Prostate gland (tissue), 2 donors: ENCODE data around the gene CAMKK1. TPM values are rescaled to one million over a fixed set of nuclear protein-coding genes. Genes with fewer than 3 reads are reported as not detected.

Experiments
- DNase-seq: peaks from one replicate; pipeline ENCODE4 v3.0.0-alpha.2; 2019; ENCODE audit warnings: low spot score
- H3K27ac ChIP-seq, 2 donors: fragments of 200-600 bp; sonication (generic); 2 replicates each; pipeline ENCODE4 v1.5.1; 2017 to 2019
- H3K27me3 ChIP-seq: fragments of 200-600 bp; sonication (generic); replicated peaks from 2 replicates; pipeline ENCODE4 v1.5.1; 2019; ENCODE audit not compliant: insufficient read depth
- H3K36me3 ChIP-seq, 2 donors: fragments of 200-600 bp; sonication (generic); 1 replicate in 1 of 2; 2 replicates in 1 of 2; pipeline versions ENCODE4 v1.5.1 to v1.8.1; 2017 to 2019
- H3K4me1 ChIP-seq: fragments of 200-600 bp; sonication (generic); replicated peaks from 2 replicates; pipeline ENCODE4 v1.5.1; 2019
- H3K4me3 ChIP-seq, 2 donors: fragments of 200-600 bp; sonication (generic); 2 replicates each; pipeline ENCODE4 v1.5.1; 2017 to 2019
- H3K9me3 ChIP-seq: fragments of 200-600 bp; sonication (generic); 2 replicates; pipeline ENCODE4 v1.5.1; 2017
- POLR2A ChIP-seq: fragments of 450-650 bp; IDR thresholded peaks from one replicate; pipeline ENCODE4 v1.6.1; 2016; ENCODE audit warnings: antibody characterized with exemption, mild to moderate bottlenecking
- POLR2AphosphoS5 ChIP-seq: sonication (generic); formaldehyde crosslinking; IDR thresholded peaks from one replicate; pipeline ENCODE4 v1.6.1; 2017; ENCODE audit warnings: antibody characterized with exemption
- WGBS: methylation state at CpG from one replicate; pipeline ENCODE4 v1.1.5; 2018; 5-methylcytosine and 5-hydroxymethylcytosine counted together
- intact Hi-C: fragments of 100-400 bp; cut with DNase I; formaldehyde crosslinking; loops from one replicate; pipeline ENCODE4 v1.14.2; 2022
- total RNA-seq, 2 donors: library from RNA; depleted of rRNA; stranded (reverse); fragments of >200 nt; gene quantifications; one replicate each; pipeline ENCODE4 v1.1.0, GENCODE V29; 2016
- TF ChIP-seq, protein P1 (sequence below), 4 experiments: fragments of 200-600 bp in 2 of 4; fragments of 450-650 bp in 2 of 4; sonication (generic) in 2 of 4; IDR thresholded peaks; 1 replicate in 3 of 4; 2 replicates in 1 of 4; pipeline ENCODE4 v1.5.1; 2016 to 2019; ENCODE audit warnings: antibody characterized with exemption in 4 of 4, mild to moderate bottlenecking in 2 of 4, moderate library complexity in 2 of 4

The CAMKK1 gene
- total RNA-seq, 2 donors from 2014 or later = 2.0 to 12.8 TPM

DNA sequence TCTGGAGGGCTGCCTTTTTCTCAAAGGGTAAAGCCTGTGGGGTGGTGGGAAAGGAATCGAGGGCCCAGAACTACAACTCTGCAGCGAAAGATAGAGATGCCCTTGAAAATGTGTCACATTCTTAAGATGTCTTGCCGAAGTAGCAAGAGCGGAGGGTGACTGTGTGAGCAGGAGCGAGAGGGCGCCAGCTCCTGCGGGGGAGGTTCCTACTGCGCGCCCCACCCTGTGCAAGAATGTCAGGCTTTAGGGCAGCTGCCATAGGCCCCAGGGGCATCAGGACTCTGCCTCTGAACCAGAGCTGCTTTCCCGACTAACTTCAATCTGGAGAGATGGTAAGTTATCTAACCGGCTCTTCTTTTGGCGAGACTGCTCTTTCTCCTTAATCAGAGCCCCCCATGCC lies 80.1 kb downstream of the CAMKK1 start:
- no peaks in the 10 kb centered on the region for H3K9me3 ChIP-seq
- 84% methylated on average over 12 of the region's 12 CpGs for WGBS
- H3K27ac ChIP-seq = no peak overlapping the region
- H3K4me1 ChIP-seq = no peaks in the 10 kb centered on the region
- no peak overlapping the region for H3K4me3 ChIP-seq
- TF ChIP-seq, protein P1, sequence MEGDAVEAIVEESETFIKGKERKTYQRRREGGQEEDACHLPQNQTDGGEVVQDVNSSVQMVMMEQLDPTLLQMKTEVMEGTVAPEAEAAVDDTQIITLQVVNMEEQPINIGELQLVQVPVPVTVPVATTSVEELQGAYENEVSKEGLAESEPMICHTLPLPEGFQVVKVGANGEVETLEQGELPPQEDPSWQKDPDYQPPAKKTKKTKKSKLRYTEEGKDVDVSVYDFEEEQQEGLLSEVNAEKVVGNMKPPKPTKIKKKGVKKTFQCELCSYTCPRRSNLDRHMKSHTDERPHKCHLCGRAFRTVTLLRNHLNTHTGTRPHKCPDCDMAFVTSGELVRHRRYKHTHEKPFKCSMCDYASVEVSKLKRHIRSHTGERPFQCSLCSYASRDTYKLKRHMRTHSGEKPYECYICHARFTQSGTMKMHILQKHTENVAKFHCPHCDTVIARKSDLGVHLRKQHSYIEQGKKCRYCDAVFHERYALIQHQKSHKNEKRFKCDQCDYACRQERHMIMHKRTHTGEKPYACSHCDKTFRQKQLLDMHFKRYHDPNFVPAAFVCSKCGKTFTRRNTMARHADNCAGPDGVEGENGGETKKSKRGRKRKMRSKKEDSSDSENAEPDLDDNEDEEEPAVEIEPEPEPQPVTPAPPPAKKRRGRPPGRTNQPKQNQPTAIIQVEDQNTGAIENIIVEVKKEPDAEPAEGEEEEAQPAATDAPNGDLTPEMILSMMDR (IDR thresholded peaks at IDR 0.05) = no peak
- TF ChIP-seq POLR2AphosphoS5 (no peak), POLR2A (no peak)
- no peaks in the 10 kb centered on the region for H3K27me3 ChIP-seq
- H3K36me3 ChIP-seq = peaks cover 0 to 24% of the 10 kb centered on the region in 2 donors
- no peak for DNase-seq
- intact Hi-C loops = no loop called here

DNA sequence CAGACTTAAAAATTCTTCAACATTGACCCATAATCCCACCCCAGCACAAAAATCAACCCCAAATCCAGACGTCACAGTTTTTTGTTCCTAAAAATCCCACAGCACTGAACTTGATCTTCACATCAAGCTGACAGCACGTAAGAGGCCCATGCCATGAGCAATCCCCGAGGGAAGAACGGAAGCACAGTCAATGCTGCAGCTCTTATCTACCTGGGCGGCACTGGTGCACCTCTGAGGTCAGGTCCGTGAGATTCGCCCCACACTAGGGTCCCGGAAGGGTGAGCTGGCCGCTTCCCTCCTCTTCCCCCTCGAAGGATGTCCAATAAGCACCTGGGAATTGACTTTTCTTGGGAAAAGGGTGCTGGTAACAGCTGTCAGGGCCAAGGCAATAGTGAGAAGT lies 80.6 kb downstream of the CAMKK1 start:
- Histone ChIP-seq H3K36me3 (peaks cover 0 to 24% of the 10 kb centered on the region in 2 donors), H3K4me3 (no peak overlapping the region), H3K9me3 (no peaks in the 10 kb centered on the region), H3K4me1 (no peaks in the 10 kb centered on the region), H3K27ac (no peak overlapping the region), H3K27me3 (no peaks in the 10 kb centered on the region)
- DNase-seq = no peak
- 90% methylated on average over 10 of the region's 10 CpGs for WGBS
- intact Hi-C loops = no loop called here
- TF ChIP-seq, protein P1 (IDR thresholded peaks at IDR 0.05) = no peak
- TF ChIP-seq POLR2A (no peak), POLR2AphosphoS5 (no peak)

Other genes with a start within 250 kb of the CAMKK1 start
- gene TAX1BP3, start 224.5 kb downstream of the CAMKK1 start, total RNA-seq = 100 to 1,000 TPM; 171 to 270 TPM
- gene EMC6, start 224.2 kb downstream of the CAMKK1 start, total RNA-seq = 10 to 100 TPM; 12.7 to 31.8 TPM
- gene P2RX5, start 196.9 kb downstream of the CAMKK1 start, total RNA-seq = 1 to 10 TPM in 1 of 2 donors, not detected in 1; 6.3 TPM
- gene HASPIN, start 169.2 kb downstream of the CAMKK1 start, total RNA-seq = 1 to 10 TPM; 1.0 to 3.9 TPM
- gene ITGAE, start 91.9 kb downstream of the CAMKK1 start, total RNA-seq = 10 to 100 TPM; 16.2 to 27.6 TPM
- gene NCBP3, start 46.8 kb downstream of the CAMKK1 start, total RNA-seq = 100 to 1,000 TPM in 1 of 2 donors, 10 to 100 TPM in 1; 14.8 to 370 TPM
- 10 to 100 TPM in 1 of 2 donors, 1 to 10 TPM in 1; 3.8 to 22.5 TPM for gene P2RX1, start 23.4 kb upstream of the CAMKK1 start, total RNA-seq
- gene ATP2A3, start 71.4 kb upstream of the CAMKK1 start, total RNA-seq = 10 to 100 TPM; 16.3 to 44.5 TPM
- 10 to 100 TPM; 34.0 to 73.8 TPM for gene ZZEF1, start 250.0 kb upstream of the CAMKK1 start, total RNA-seq